Measurements from ENCODE around the gene BTG2. TPM values are rescaled to one million over a fixed set of nuclear protein-coding genes. Genes with fewer than 3 reads are reported as not detected.

BTG2 gene
- total RNA-seq, 1 donor from 2014 or later: 98.8 TPM

DNA sequence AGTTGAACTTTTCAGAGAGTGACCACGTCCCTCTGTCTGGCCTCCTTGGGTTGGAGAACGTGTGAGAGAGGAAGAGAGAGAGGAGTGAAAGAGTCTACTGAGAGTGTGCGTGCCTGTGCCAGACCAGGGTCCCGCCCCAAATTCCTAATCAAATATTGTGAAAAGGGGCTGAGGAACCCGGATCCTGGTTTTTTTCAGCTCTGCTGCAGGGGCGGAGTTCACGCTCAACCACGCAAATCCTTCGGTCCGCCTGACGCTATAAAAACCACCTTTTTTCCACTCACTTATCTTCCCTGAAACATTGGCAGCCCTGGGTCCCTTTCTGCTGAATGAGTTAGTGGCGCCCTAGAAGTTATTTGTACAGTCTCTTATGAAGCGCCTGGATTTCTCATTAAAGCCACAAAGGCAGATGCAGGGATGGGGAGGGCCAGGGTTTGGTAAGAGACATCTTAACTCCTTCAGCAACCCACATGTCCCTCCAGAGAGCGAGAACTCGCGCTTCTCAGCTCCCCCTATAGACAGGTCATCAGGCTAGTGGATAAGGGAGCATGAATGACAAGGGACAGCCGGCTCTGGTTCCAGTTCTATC, 45.8 kb downstream of the BTG2 start, which contains the start of gene FMOD:
TSS of gene FMOD (minus strand) at position 86 of the 589 bp plus-strand sequence. CDS start 2,852 bp downstream, outside the sequence.
- no peaks in the 10 kb centered on the region for H3K36me3 Mint-ChIP-seq (ENCODE audit: low read depth)
- peaks cover 25% of the 10 kb centered on the region for H3K27me3 Mint-ChIP-seq (ENCODE audit: low read depth)
- DNase-seq (ENCODE audit: low spot score): no peak
- peak within 1 kb of the TSS; percentile 2 for H3K27ac Mint-ChIP-seq
- intact Hi-C loops (cut with micrococcal nuclease): no loop called here
- peaks cover 5% of the 10 kb centered on the region for H3K4me1 Mint-ChIP-seq (ENCODE audit: low read depth)
- peak within 1 kb of the TSS; percentile 35 for H3K4me3 Mint-ChIP-seq (ENCODE audit: low read depth)
- peaks cover 5% of the 10 kb centered on the region for H3K9me3 Mint-ChIP-seq

DNA sequence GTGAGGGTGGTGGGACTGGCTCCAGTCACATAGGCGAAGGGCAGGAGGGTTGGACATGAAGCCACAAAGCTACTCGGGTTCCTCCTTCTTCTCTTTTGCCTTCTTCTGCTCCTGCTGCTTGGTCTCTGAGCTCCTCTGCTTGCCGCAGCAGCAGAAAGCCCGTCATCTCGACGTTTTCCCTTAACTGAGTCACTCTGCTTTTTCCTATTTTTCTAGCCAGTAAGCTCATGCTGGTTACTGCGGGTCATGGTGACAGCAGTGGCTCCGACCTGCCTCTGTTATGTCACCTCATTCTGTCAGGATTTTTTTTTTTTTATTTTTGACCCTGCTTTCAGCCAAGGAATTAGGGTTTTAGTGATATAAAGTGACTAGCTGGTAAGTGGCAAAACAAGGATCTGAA, 48.2 kb downstream of the BTG2 start:
- Mint-ChIP-seq H3K27ac (no peak overlapping the region), H3K36me3 (ENCODE audit: low read depth) (no peaks in the 10 kb centered on the region), H3K4me1 (ENCODE audit: low read depth) (peaks cover 5% of the 10 kb centered on the region), H3K9me3 (peaks cover 10% of the 10 kb centered on the region), H3K4me3 (ENCODE audit: low read depth) (no peak overlapping the region), H3K27me3 (ENCODE audit: low read depth) (peaks cover 31% of the 10 kb centered on the region)
- intact Hi-C loops (cut with micrococcal nuclease): no loop called here
- no peak for DNase-seq (ENCODE audit: low spot score)

DNA sequence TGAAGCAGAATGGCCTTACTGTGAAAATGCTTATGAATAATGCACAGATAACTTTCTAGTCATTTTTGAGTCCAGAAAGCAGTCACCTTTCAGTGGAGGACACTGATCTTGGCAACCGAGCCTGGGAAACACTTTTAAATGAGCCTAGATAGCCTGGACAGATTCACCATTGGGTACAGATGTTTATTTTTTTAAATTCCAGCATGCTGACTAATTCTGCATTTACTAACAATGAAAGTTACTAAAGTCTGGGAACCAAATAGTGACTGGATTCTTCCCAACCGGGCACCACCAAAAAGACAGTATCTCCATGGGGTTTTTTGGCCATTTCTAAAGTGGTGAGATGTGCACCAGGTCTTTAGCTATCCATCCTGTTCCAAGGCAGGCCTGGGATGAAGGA, 48.9 kb downstream of the BTG2 start:
- H3K27ac Mint-ChIP-seq: no peak overlapping the region
- intact Hi-C loops (cut with micrococcal nuclease): no loop called here
- peaks cover 10% of the 10 kb centered on the region for H3K9me3 Mint-ChIP-seq
- H3K4me3 Mint-ChIP-seq (ENCODE audit: low read depth): no peak overlapping the region
- no peaks in the 10 kb centered on the region for H3K36me3 Mint-ChIP-seq (ENCODE audit: low read depth)
- H3K4me1 Mint-ChIP-seq (ENCODE audit: low read depth): peaks cover 5% of the 10 kb centered on the region
- H3K27me3 Mint-ChIP-seq (ENCODE audit: low read depth): peaks cover 35% of the 10 kb centered on the region
- DNase-seq (ENCODE audit: low spot score): no peak

DNA sequence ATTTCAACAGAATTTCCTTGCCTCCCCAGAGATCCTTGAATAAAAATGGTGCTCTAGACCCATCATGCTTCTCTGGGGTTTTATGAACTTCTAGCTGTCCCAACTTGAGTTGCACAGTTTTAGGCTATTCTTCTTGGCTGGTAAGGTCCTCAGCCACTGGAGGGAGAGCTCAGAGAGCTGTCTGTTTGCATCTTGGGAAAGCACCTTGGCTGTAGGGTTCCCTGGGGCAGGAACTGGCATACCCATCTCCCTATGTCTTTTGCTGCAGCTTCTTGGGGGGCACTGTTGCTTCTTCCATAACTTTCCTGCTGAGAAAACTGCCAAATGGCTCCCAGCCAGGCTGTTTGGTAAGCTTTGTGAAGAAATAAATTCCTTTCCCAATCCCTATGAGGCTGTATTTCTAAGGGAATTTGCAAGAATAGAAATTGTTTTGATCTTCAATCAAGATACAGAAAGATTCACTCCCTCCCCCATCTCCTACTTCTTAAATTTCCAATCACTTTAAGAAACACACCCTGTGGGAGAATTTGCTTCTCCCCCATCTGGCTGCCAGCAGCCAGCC, 53.8 kb downstream of the BTG2 start:
- Mint-ChIP-seq H3K4me3 (ENCODE audit: low read depth) (no peak overlapping the region), H3K27ac (no peak overlapping the region), H3K4me1 (ENCODE audit: low read depth) (no peaks in the 10 kb centered on the region), H3K9me3 (peaks cover 10% of the 10 kb centered on the region), H3K27me3 (ENCODE audit: low read depth) (peaks cover 32% of the 10 kb centered on the region), H3K36me3 (ENCODE audit: low read depth) (no peaks in the 10 kb centered on the region)
- intact Hi-C loops (cut with micrococcal nuclease): no loop called here
- no peak for DNase-seq (ENCODE audit: low spot score)

Other genes with a start within 250 kb of the BTG2 start
- gene MYOG, start 219.5 kb upstream of the BTG2 start, total RNA-seq: not detected in 2 replicates
- not detected in 2 replicates for gene ADORA1, start 177.8 kb upstream of the BTG2 start, total RNA-seq
- gene MYBPH, start 129.7 kb upstream of the BTG2 start, total RNA-seq: not detected in 2 replicates
- not detected in 2 replicates for gene CHI3L1, start 118.8 kb upstream of the BTG2 start, total RNA-seq
- 0.09 and 0.34 TPM in 2 replicates for gene CHIT1, start 75.8 kb upstream of the BTG2 start, total RNA-seq
- 4.0 and 5.4 TPM in 2 replicates for gene FMOD, start 45.6 kb downstream of the BTG2 start, total RNA-seq
- not detected in 2 replicates for gene PRELP, start 170.3 kb downstream of the BTG2 start, total RNA-seq
- not detected in 2 replicates for gene OPTC, start 188.6 kb downstream of the BTG2 start, total RNA-seq

Data from activated T-helper 2 cell treated with anti-CD3 and anti-CD28 coated beads, Interferon-gamma antibody, Interleukin-2, Interleukin-4, amounts not matched to agents 10 μg/mL and 5 μg/mL and 100 μg/mL, durations not matched to agents 14 hours and 24 hours and 36 hours (primary cell).